Glomerular endothelial cell (primary cell): ENCODE data around the gene DPPA3. TPM values are rescaled to one million over a fixed set of nuclear protein-coding genes. Genes with fewer than 3 reads are reported as not detected.
A peak's percentile ranks its signal among the peaks of the same experiment; 100 is the strongest.
"Not testable (repeated sequence)": the region's sequence is repeated elsewhere in the genome, so short reads cannot be mapped to it uniquely, and the experiment has no call there.

Source experiments
- DNase-seq: peaks from one replicate; pipeline ENCODE4 v3.0.0-alpha.2; 2011; ENCODE audit warnings: low read depth, low spot score; ENCODE audit errors: extremely low read depth
- total RNA-seq: library from RNA; depleted of rRNA; stranded (reverse); fragments of >200 nt; gene quantifications from 2 replicates; pipeline ENCODE4 v1.2.3, GENCODE V29; 2015

Gene DPPA3
- not detected in 2 replicates for total RNA-seq

DNA sequence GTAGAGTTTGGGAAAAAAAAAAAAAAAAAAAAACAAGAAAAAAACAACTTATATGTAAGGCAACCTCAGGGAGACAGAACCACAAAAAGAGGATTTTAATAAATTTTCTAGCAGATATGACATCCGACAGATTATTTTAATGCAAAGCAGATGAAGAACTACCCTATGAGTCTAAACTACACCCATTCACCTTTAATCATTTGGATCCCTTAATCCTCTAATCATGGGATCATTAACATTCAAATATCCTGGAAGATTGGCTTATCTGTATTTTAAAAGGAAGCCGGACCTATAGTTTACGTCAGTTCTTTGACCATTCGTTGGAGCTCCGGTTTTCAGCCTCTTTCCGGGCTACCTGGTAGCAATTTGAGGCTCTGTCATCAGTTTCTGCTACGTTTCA is at the start of gene DPPA3:
TSS of gene DPPA3 (plus strand) at position 301 of the 400 bp plus-strand sequence. CDS start 138 bp downstream, outside the sequence.
- no peak for DNase-seq

DNA sequence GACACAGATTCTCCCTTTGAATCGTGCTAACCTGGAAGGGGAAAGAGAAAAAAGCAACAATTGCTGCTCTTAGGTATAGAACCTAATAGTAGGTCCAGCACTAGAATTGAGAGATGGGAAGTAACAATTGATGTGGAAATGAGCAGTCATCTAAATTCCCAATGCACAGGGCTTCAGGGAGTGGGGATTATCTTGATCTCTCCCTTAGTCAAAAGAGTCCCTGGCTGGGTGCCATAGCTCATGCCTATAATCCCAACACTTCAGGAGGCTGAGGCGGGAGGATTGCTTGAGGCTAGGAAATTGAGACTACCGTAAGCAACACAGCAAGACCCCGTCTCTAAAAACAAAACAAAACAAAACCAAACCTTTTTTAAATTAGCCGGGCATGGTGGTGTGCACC is 49.5 kb upstream of the DPPA3 start:
- DNase-seq = no peak

DNA sequence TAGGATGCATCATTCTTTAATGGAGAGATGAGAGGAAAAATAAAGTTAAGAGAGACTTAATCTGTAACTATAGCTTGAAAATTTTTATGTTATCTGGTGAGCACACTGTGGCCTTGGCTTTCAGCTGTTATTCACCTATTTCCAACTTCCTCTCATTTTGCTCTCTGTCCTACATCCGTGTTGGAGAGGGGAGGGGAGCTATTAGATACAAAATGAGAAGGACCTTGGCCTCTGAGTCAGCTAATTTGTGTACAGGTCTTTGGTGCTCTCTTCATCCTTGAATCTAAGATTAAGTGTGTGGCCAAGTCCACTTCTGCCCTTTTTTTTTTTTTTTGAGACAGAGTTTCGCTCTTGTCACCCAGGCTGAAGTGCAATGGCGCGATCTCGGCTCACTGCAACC is 44.6 kb upstream of the DPPA3 start:
- no peak for DNase-seq

DNA sequence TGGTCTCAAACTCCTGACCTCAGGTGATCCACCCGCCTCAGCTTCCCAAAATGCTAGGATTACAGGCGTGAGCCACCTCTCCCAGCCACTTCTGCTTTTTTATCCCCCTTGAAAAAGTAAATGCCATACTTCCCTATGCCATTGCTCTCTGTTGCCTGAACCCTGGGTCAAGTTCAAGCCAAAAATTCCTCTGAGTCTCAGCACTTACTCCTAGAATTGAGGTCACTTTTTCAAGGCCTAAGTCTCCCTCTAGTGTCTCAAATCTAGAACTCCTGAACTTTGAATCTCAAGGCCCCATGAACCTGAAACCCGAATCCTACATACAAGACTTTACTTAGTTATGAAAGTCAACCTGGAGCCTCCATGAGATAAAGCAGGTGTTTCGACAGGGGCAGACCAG is 44.1 kb upstream of the DPPA3 start:
- no peak for DNase-seq

DNA sequence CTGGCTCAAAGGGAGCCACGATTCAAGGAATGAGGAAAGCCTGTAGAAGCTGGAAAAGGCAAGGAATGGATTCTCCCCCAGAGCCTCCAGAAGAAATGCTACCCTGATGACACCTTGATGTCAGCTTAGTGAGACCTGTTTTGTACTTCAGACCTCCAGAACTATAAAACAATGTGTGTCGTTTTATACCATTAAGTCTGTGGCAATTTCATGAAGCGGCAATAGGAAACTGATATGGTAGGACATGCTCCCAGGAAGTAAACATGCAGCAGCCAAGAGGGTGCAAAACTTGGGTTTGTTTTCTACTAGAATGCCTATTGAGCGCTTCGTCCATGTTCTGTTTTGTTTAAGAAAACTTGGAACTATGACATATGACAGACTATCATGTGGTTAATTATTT is 43.1 kb upstream of the DPPA3 start:
- no peak for DNase-seq

DNA sequence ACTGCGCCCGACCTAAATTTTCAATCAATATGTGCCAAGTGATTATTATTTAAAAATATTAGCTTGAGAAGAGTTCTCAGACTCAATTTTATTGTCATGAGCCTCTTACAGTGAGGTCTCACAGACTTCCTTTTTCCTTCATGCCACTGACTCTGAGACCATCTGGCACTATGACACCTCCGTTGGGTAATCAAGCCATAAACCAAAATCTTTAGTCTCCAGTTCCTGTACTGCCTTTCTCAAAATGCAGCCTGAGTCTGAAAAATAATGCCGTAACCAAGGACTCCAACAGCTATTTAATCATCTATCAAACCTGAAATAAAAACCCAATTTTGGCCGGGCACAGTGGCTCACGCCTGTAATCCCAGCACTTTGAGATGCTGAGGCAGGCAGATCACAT is 35.8 kb upstream of the DPPA3 start:
- not testable (repeated sequence) for DNase-seq

DNA sequence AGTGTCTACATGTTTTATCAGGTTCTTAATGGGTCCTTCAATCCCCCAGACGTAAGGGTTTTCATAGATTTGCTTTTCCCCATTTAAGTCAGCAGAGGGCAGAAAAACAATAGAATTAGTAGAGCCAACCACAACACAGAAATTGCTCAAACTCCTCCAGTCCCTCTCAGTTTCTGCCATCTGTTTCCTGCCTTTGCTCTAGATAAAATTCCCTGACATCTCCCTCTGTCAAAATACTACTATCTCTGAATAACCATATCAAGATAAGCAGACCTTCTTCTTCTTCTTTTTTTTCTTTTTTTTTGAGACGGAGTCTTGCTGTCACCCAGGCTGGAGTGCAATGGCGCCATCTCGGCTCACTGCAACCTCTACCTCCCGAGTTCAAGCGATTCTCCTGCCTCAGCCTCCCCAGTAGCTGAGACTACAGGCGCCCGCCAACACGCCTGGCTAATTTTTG is 33.8 kb upstream of the DPPA3 start:
- DNase-seq = peak; percentile 69

DNA sequence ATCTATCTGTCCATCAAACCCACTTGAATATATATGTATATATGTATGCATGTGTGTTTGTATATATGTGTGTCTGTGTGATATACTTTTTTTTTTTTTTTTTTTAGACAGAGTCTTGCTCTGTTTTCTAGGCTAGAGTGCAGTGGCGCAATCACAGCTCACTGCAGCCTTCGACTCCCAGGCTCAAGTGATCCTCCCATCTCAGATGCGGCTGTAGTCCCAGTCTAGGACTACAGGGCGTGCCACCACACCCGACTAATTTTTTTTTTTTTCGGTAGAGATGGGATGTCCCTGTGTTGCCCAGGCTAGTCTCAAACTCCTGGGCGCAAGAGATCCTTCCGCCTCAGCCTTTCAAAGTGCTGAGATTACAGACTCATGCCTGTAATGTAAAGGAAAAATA is 32.5 kb upstream of the DPPA3 start:
- DNase-seq = no peak

DNA sequence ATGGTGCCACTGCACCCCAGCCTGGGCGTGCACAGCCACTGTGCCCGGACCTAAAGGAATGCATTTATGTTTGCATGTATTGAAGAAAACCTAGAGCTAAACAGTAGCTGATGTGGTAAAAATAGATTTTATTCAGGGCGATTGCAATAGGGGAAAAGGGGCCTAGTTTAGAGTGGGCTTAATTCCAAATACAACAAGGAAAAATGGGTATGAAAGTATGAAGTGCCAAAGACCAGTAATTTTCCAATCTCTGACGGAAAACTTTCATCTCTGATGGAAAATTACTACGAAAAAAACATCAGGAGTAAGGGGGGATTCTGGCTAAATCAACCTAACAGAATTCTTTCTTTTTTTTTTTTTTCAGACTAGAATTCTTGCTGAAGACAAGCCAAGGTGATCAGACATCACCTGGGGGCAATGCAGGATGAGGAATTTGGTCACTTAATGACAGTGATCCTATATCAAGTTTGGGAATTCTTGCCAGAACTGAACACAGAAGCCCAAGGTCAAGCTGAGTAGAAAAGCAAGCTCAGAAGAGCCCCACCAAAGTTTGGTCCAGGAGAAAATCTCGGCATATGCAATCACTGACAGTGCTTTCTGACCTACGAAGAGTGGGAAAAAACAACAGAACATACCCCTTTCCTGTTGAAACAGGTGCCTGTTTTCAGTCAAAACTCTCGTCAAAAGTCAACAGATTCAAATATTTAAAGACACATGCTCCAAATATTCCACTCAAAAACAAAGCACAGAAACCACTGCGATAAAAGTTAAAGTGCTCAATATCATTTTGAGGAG is 31.8 kb upstream of the DPPA3 start:
- DNase-seq = no peak

DNA sequence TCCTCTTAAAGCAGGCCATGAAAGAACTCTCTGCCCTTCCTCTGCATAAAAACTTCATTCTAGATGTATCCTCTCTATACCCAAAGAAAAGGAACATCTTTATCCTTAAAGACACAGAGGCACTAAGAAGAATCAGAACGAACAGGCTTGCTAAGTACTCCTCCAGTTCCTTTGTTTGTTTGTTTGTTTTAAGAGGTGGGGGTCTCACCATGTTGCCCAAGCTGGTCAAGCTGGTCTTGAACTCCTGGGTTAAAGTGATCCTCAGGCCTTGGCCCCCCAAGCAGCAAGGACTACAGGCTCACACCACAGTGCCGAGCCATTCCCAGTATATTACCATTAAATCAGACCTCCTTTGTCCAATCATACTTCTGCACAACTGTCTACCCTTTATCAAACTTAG is 29.7 kb upstream of the DPPA3 start:
- DNase-seq = no peak

DNA sequence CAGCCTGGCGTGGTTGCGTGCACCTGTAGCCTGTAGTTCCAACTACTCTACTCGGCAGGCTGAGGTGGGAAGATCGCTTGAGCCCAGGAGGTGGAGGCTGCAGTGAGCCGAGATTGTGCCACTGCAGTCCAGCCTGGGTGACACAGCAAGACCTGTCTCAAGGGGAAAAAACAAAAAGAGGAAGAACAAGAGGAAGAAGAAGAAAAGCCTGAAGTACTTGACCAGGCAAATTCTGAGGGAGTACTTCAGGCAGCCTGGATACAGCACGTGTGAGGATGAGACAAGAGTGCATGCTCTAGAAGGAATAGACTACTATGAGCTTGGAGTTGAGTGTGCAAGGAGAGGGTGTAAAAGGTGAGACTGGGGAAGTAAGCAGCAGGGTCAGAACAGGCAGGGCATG is 17.4 kb upstream of the DPPA3 start:
- DNase-seq = no peak

DNA sequence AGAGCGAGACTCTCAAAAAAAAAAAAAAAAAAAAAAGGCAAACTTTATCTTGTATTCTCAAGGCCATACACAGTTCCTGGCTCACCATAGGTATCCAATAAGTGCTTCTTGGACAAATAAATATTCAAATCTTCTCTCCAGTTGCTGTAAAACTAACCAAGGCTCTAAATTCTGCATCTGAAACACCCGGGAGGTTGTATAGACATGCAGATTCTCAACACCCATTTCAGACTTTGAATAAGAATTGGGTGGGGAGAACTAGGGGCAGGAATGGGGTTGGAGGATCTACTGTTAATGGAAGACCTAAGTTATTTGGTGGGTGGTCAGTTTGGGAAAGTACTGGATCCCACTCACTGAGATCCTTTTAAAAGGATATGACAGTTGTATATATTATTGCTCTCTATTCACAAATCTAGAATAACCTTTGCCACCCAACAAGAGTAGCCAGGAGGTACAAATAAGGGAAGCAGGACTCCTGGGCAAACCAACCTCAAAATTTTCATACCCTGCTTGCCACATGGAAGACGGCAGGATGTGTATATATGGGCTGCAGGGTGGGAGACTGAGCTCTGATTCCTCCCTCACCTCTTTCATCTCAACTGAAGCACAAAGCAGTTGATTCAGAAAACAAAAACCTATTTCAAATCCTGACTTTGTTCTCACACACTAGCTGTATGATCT is 16.5 kb upstream of the DPPA3 start:
- no peak for DNase-seq

DNA sequence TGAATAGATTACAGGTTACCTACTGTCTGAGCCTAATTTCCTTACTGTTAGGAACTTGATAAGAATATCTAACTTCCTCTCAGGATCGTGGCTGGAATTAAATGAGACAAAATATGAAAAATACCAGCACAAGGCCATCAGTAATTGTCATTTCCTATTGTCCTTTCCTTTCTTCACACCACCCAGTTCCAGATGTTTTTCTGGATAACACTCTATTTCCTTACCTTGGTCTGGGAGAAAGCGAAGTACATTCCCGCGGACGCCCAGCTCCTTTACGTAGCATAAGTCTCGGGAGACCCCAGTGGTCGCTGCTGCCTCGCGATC is 16.0 kb upstream of the DPPA3 start:
- DNase-seq = peak; percentile 80

DNA sequence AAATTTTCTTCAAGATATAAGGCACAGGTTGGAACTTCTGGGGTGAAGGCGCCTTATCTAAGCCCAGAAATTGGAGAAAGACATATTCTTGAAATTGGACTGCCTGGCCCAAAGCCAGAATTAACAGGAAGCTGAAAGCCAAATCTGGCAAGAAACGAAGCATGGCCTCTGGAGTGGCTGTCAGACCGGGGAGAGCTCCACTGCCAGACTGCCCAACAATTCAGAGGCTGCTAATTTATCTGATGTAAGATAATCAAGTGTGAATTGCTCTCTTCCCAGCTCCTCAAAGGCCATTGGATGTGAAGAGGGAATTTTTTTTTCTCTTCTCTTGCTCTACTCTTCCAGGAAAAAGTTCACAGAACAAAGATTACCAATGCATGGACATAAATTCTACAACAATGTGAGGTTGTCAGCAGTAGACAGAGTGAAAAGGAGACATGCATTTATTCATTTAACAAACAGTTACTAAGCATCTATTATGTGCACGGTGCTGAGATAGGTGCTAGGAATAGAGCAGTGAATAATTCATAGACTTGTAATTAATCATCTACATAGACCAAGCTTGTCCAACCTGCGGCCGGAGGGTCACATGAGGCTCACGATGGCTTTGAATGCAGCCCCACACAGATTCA is 15.6 kb upstream of the DPPA3 start, which contains the start of gene GDF3:
TSS of gene GDF3 (minus strand) at position 210 of the 632 bp plus-strand sequence. CDS start at position 163, 47 bp downstream.
- DNase-seq = peak; percentile 55

DNA sequence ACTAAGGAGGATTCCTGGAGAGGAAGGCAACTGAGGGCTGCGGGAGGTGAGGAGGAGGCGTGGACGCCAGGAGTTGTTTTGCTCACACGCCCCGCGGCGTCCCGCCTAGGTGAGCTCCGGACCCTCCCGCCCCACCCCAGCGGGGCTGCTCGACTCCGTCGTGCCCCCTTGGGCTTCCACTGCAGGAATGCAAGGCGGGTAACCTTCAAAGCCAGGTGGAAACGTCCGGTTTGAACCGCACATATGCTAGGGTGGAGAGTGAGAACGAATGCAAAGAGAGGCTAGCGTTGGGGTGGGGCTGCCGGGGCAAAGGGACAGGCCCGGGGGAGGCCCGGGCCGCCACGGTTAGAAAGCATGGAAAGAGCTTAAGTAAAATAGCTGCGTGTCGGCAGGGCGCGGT is 5.4 kb upstream of the DPPA3 start:
- DNase-seq = no peak

DNA sequence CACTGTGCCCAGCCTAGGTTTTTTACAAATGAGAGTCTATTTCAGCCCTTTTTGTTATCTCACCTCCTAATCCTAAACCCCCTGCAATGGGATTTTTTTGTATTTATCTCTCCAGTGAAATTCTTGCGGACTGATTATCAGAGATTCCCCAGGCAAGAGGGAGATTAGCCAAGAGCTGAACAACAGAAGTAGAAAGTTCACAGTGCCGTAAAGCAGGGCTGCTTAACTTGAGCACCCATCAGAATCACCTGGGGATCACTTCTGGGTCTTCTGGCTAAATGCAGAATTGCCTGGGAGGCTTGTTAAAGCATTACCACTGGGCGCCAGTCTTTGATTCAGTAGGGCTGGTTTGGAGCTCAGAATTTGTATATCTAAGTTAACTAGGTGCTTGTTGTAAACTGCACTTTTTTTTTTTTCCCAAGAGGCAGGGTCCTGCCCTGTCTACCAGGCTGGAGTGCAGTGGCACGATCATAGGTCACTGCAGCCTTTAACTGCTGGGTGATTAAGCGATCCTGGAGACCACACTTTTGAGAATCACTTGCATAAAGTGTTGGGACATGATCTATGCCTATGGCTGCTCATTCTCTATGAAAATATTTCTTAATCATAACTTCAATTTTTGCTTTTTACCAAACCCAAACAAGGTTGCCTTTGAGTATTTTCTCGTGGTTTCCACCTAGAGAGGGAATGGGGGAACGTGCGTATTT is 1.1 kb upstream of the DPPA3 start:
- DNase-seq = no peak

DNA sequence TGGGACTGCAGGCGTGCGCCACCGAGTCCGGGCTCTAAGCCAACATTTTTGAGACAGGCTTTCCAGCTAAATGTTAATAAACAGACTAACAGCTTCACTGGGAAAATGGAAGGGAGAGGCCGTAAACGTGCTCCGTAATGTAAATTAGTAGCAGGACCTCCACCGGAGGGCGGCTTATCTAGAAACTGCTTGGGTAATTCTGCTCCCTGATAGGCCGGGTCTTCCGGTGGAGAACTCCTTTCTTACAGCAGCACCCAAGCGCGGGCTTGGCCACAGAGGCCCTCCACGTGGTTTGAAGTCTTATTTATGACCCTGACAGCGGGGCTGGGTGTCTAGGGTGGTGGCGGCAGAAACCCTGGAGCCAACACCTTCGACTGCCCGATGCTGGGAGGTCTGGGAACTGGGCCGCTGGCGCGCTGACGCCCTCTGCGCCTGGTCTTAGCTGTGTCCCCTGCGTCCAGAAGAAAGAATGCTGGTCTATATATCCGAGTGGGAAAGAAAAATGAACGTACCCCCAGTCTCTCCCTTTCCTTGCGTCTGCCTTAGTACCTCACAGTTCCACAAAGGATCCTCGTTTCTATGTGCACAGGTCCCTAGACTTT is 1.7 kb downstream of the DPPA3 start:
- DNase-seq = no peak

DNA sequence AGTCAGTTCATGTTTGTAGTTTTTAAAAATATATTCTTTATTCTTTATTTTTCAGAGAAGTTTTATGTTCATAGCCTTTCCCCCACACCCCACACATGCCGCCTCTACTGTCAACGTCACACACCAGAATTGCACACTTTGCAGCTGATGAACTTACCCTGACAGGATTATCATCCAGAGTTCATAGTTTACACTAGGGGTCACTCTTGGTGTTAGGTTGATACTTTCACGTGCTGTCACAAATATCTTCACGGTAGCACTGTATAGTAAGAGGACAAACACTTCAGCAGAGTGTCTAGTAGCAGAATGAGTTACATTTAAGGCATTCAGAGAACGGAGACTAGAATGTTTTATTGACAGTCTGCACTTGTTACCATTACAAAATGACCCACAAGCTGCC is 5.1 kb downstream of the DPPA3 start:
- no peak for DNase-seq

DNA sequence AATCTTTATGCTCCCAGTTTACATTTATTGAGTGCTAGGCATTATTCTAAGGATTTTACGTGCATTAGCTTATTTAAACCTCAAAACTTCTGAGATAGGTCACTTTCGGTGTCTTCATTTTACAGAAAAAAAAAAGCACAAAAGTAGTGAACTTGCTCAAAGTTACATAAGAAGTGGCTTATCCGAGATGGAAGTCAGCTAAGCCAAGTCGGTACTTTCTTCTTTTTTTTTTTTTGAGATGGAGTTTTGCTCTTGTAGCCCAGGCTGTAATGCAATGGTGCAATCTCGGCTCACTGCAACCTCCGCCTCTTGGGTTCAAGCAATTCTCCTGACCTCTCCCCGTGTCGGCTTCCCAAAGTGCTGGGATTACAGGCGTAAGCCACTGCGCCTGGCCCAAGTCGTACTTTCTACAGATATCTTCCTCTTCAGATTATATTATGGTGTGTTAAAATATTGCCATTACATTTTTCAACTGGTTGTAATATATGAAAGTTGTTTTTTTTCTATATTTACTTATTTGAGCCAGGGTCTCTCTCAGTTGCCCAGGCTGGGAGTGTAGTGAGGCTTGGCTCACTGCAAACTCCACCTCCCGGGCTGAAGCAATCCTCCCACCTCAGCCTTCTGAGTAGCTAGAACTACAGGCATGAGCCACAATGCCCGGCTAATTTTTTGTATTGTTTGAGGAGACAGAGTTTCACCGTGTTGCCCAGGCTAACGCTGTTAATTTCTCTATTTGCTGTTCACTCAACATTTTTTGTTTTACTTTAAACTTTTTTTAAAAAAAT is 8.9 kb downstream of the DPPA3 start:
- DNase-seq = no peak

DNA sequence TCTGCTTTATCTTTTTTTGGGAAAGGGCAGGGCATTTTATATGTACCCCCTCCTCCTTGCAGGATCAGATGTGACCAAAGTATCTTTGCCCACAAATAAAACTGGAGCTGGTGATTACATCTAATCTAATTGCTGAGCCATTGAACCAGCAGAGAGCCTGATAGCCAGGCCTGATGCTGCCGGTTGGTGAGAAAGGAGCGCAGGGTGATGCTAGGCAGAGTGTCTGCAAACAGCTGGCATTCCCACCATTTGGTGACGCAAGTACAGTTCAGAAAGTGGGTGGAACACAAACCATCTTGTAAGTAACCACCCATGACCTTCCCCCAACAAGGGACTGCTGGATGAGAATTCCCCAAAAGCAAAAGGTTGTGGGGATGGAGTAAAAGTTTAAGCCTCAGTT is 12.7 kb downstream of the DPPA3 start:
- no peak for DNase-seq
